ENCODE measurements around the gene CD59. TPM values are rescaled to one million over a fixed set of nuclear protein-coding genes. Genes with fewer than 3 reads are reported as not detected.

Gene CD59
- total and polyA plus RNA-seq, 9 of the 15 experiments (the other 6 are each of a cell fraction or from before 2014, with no cell fraction given), result 38.1 to 338 (median 173) TPM

DNA sequence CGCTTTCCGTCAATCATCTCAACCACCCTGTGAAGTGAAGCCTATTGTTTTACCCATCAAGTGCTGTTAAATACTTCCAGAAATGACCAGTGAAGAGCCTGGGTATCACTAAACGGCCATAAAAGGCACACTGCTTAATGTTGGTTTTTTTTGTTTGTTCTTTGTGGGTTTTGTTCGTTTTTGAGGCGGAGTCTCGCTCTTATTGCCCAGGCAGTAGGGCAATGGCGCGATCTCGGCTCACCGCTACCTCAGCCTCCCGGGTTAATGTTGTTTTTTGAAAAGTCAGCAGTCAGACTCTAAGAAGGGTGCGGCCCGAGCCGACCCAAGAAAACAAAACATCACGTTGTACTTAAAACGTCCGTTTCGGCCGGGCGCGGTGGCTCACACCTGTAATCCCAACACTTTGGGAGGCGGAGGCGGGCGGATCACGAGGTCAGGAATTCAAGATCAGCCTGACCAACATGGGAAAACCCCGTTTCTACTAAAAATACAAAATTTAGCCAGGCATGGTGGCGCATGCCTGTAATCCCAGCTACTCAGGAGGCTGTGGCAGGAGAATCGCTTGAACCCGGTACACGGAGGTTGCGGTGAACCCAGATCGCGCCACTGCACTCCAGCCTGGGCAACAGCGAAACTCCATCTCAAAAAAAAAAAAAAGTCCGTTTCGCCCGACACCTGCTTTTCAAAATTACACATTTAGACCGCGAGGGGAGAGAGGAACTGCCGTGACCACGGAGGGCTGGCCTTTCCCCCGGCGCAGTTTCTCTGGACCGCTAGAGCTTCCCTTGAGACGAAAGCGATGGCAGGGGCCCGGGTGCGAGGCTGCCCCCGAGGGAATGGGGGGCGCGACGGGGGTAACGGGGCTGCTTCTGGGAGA, 714 bp downstream of the CD59 start (continued):
- TF ChIP-seq NR0B1 (IDR thresholded peaks at IDR 0.05; ENCODE audit: partially characterized antibody), result no peak
- TF ChIP-seq, protein P1, sequence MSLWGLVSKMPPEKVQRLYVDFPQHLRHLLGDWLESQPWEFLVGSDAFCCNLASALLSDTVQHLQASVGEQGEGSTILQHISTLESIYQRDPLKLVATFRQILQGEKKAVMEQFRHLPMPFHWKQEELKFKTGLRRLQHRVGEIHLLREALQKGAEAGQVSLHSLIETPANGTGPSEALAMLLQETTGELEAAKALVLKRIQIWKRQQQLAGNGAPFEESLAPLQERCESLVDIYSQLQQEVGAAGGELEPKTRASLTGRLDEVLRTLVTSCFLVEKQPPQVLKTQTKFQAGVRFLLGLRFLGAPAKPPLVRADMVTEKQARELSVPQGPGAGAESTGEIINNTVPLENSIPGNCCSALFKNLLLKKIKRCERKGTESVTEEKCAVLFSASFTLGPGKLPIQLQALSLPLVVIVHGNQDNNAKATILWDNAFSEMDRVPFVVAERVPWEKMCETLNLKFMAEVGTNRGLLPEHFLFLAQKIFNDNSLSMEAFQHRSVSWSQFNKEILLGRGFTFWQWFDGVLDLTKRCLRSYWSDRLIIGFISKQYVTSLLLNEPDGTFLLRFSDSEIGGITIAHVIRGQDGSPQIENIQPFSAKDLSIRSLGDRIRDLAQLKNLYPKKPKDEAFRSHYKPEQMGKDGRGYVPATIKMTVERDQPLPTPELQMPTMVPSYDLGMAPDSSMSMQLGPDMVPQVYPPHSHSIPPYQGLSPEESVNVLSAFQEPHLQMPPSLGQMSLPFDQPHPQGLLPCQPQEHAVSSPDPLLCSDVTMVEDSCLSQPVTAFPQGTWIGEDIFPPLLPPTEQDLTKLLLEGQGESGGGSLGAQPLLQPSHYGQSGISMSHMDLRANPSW (CRISPR knock-in tag; IDR thresholded peaks at IDR 0.05), result no peak
- TF ChIP-seq CC2D1A (IDR thresholded peaks at IDR 0.05), result no peak
- no peak for TF ChIP-seq ZNF224 (CRISPR knock-in tag; IDR thresholded peaks at IDR 0.05)
- no peak for TF ChIP-seq CSDE1 (IDR thresholded peaks at IDR 0.05)
- no peak for TF ChIP-seq NUFIP1 (IDR thresholded peaks at IDR 0.05; ENCODE audit: partially characterized antibody)
- no peak for TF ChIP-seq SRSF9 (IDR thresholded peaks at IDR 0.05; ENCODE audit: borderline replicate concordance, low read depth, low read length)
- TF ChIP-seq BDP1 (IDR thresholded peaks at IDR 0.05; ENCODE audit: insufficient read depth, insufficient read length), result no peak
- 0 out of 2 replicates have a peak, but pooled peaks have one; percentile 67 for TF ChIP-seq RREB1 (CRISPR knock-in tag; IDR thresholded peaks at IDR 0.05)
- TF ChIP-seq ETV1 (tag; conservative IDR thresholded peaks at IDR 0.05; ENCODE audit: low read depth), result no peak
- TF ChIP-seq NRF1 (conservative IDR thresholded peaks at IDR 0.05 in 1 of 2, IDR thresholded peaks at IDR 0.05 in 1 of 2), result no peak
- TF ChIP-seq, protein P2, sequence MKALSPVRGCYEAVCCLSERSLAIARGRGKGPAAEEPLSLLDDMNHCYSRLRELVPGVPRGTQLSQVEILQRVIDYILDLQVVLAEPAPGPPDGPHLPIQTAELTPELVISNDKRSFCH (CRISPR knock-in tag; IDR thresholded peaks at IDR 0.05), result no peak
- TF ChIP-seq, protein P2 (tag; IDR thresholded peaks at IDR 0.05), result no peak
- no peak for TF ChIP-seq ZBTB8A (IDR thresholded peaks at IDR 0.05; ENCODE audit: partially characterized antibody)

Measured in K562 (cell line).